GM19025 (cell line): ENCODE data around the gene COL23A1.

Experiments
- ATAC-seq: cut with Tn5 transposase; IDR thresholded peaks from one replicate; pipeline ENCODE4 v1.9.1; 2021; ENCODE audit warnings: mild to moderate bottlenecking, low read depth, moderate library complexity; ENCODE audit not compliant: unreplicated experiment

The COL23A1 gene

GRCh38 chr5:178560911-178561310, 29.3 kb downstream of the COL23A1 start:
- no peak for ATAC-seq

GRCh38 chr5:178557416-178557815, 32.8 kb downstream of the COL23A1 start:
- no peak for ATAC-seq

GRCh38 chr5:178555771-178556211, 34.4 kb downstream of the COL23A1 start:
- ATAC-seq, result no peak

GRCh38 chr5:178555005-178555404, 35.2 kb downstream of the COL23A1 start:
- ATAC-seq, result no peak

GRCh38 chr5:178554311-178554710, 35.9 kb downstream of the COL23A1 start:
- ATAC-seq, result no peak

GRCh38 chr5:178553517-178553916, 36.7 kb downstream of the COL23A1 start:
- no peak for ATAC-seq

- ATAC-seq, result no peak
These were observed 38.7 kb downstream of the COL23A1 start for GRCh38 chr5:178551468-178551867.

GRCh38 chr5:178551059-178551458, 39.1 kb downstream of the COL23A1 start:
- ATAC-seq, result no peak

GRCh38 chr5:178548746-178549145, 41.4 kb downstream of the COL23A1 start:
- no peak for ATAC-seq

- ATAC-seq, result no peak
These were observed 42.3 kb downstream of the COL23A1 start for GRCh38 chr5:178547753-178548415.

GRCh38 chr5:178547052-178547666, 43.0 kb downstream of the COL23A1 start:
- no peak for ATAC-seq

- no peak for ATAC-seq
These were observed 43.5 kb downstream of the COL23A1 start for GRCh38 chr5:178546675-178547033.

- no peak for ATAC-seq
These were observed 44.1 kb downstream of the COL23A1 start for GRCh38 chr5:178545941-178546674.

- ATAC-seq, result no peak
These were observed 45.0 kb downstream of the COL23A1 start for GRCh38 chr5:178545176-178545575.

GRCh38 chr5:178544166-178544834, 45.9 kb downstream of the COL23A1 start:
- no peak for ATAC-seq

- no peak for ATAC-seq
These were observed 47.7 kb downstream of the COL23A1 start for GRCh38 chr5:178542455-178542854.

- no peak for ATAC-seq
These were observed 49.7 kb downstream of the COL23A1 start for GRCh38 chr5:178540526-178540925.

GRCh38 chr5:178538741-178539229, 51.4 kb downstream of the COL23A1 start:
- no peak for ATAC-seq

- no peak for ATAC-seq
These were observed 52.5 kb downstream of the COL23A1 start for GRCh38 chr5:178537467-178538371.
